Cardiac muscle cell (in vitro differentiated cells and primary cell): ENCODE measurements around the gene MAPK6. TPM values are rescaled to one million over a fixed set of nuclear protein-coding genes. Genes with fewer than 3 reads are reported as not detected.

ENCODE experiments used
- DNase-seq, 2 donors: peaks; one replicate each; pipeline versions ENCODE4 v3.0.0 to v3.0.0-alpha.2; 2010 to 2017; ENCODE audit warnings: low read depth in 1 of 2, low spot score in 1 of 2
- H3K27ac ChIP-seq: fragments of 200-600 bp; sonication (generic); 2 replicates; pipeline ENCODE4 v1.5.1; 2016
- H3K27me3 ChIP-seq: fragments of 200-600 bp; sonication (generic); 2 replicates; pipeline ENCODE4 v1.6.0; 2016; ENCODE audit warnings: control low read depth
- H3K36me3 ChIP-seq: fragments of 200-600 bp; sonication (generic); 2 replicates; pipeline ENCODE4 v1.5.1; 2016; ENCODE audit warnings: control low read depth
- H3K4me1 ChIP-seq: fragments of 200-600 bp; sonication (generic); 2 replicates; pipeline ENCODE4 v1.8.1; 2017; ENCODE audit warnings: low read depth, mild to moderate bottlenecking, mixed run types
- H3K4me3 ChIP-seq: fragments of 200-600 bp; sonication (generic); 2 replicates; pipeline ENCODE4 v1.5.1; 2016; ENCODE audit warnings: mild to moderate bottlenecking
- H3K9me3 ChIP-seq: fragments of 200-600 bp; sonication (generic); 2 replicates; pipeline ENCODE4 v1.5.1; 2017; ENCODE audit warnings: low read depth, mild to moderate bottlenecking, control low read depth
- CTCF ChIP-seq: IDR thresholded peaks from 2 replicates; pipeline ENCODE4 v1.5.1; 2012; ENCODE audit warnings: low read depth, mild to moderate bottlenecking, low read length
- polyA plus RNA-seq: library from polyadenylated mRNA; unstranded; fragments of >200 nt; fragmentation: Nextera tagmentation; extraction: Ambion mirVana; gene quantifications from 2 replicates; pipeline ENCODE4 v1.2.1, GENCODE V29; 2016
- total RNA-seq: library from RNA; depleted of rRNA; stranded (reverse); fragments of >200 nt; gene quantifications from 2 replicates; pipeline ENCODE4 v1.2.3, GENCODE V29; 2016

Gene MAPK6
- total and polyA plus RNA-seq, 2 experiments from 2014 or later = 14.1 to 24.7 TPM

GRCh38 chr15:52113235-52113634 lies 94.2 kb downstream of the MAPK6 start:
- no peaks in the 10 kb centered on the region for H3K36me3 ChIP-seq
- TF ChIP-seq CTCF = no peak
- H3K27me3 ChIP-seq = peaks cover 38% of the 10 kb centered on the region
- H3K4me3 ChIP-seq = no peak overlapping the region
- no peaks in the 10 kb centered on the region for H3K9me3 ChIP-seq
- no peak for DNase-seq
- no peaks in the 10 kb centered on the region for H3K4me1 ChIP-seq
- H3K27ac ChIP-seq = no peak overlapping the region

- H3K36me3 ChIP-seq = no peaks in the 10 kb centered on the region
- no peak overlapping the region for H3K4me3 ChIP-seq
- no peaks in the 10 kb centered on the region for H3K4me1 ChIP-seq
- H3K27me3 ChIP-seq = peaks cover 38% of the 10 kb centered on the region
- H3K9me3 ChIP-seq = no peaks in the 10 kb centered on the region
- no peak for DNase-seq
- no peak for TF ChIP-seq CTCF
- H3K27ac ChIP-seq = no peak overlapping the region
Measured at GRCh38 chr15:52113708-52114107, 94.7 kb downstream of the MAPK6 start.

- peaks cover 38% of the 10 kb centered on the region for H3K27me3 ChIP-seq
- no peak overlapping the region for H3K27ac ChIP-seq
- DNase-seq = no peak
- no peaks in the 10 kb centered on the region for H3K36me3 ChIP-seq
- TF ChIP-seq CTCF = no peak
- H3K4me3 ChIP-seq = no peak overlapping the region
- H3K4me1 ChIP-seq = no peaks in the 10 kb centered on the region
- H3K9me3 ChIP-seq = no peaks in the 10 kb centered on the region
Measured at GRCh38 chr15:52114261-52115055, 95.4 kb downstream of the MAPK6 start.

DNA sequence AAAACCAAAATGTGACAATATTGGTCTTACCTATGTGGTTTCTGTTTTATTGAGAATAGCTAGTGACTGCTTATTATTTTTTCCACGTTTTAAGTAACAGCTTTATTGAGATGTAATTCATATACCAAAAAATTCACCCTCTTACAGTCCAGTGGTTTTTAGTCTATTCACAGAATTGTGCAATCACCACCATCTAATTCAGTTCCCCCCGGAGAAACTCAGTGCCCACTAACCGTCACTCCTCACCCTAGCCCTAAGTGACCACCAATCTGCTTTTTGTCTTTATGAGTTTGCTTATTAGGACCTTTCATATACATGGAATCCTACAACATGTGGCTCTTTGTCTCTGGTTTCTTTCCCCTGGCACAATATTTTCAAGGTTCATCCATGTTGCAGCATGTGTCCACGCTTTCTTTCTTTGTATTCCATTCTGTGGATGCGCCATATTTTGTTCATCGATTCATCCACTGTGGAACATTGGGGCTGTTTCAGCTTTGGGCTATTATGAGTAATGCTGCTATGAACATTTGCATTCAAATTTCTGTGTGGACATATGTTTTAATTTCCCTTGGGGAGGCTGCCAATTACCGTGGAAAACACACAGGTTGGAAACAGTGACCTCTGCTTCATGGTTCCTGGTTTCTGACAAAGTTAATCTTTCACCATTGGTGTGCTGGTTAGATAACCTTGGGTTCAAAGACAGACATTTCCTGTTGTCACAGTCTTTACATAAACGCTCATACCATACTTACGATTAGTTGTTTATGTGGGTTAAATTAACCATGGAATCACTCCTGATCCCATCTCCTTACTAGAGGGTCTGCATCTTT lies 96.8 kb downstream of the MAPK6 start:
- Histone ChIP-seq H3K4me1 (no peaks in the 10 kb centered on the region), H3K36me3 (no peaks in the 10 kb centered on the region), H3K4me3 (no peak overlapping the region), H3K27me3 (peaks cover 29% of the 10 kb centered on the region), H3K27ac (no peak overlapping the region), H3K9me3 (no peaks in the 10 kb centered on the region)
- TF ChIP-seq CTCF = no peak
- DNase-seq = no peak

Other genes with a start within 250 kb of the MAPK6 start
- 6.0 and 6.6 TPM in 2 replicates for gene TMOD3, start 189.6 kb upstream of the MAPK6 start, total RNA-seq
- gene TMOD3, start 189.6 kb upstream of the MAPK6 start, polyA plus RNA-seq = 10.9 and 13.9 TPM in 2 replicates
- 16.9 and 19.1 TPM in 2 replicates for gene LEO1, start 47.4 kb upstream of the MAPK6 start, total RNA-seq
- 19.5 and 26.8 TPM in 2 replicates for gene LEO1, start 47.4 kb upstream of the MAPK6 start, polyA plus RNA-seq
- gene BCL2L10, start 93.6 kb downstream of the MAPK6 start, total RNA-seq = 0.36 TPM in 1 of 2 replicates, not detected in the other
- gene BCL2L10, start 93.6 kb downstream of the MAPK6 start, polyA plus RNA-seq = not detected in 2 replicates
- gene GNB5, start 172.2 kb downstream of the MAPK6 start, total RNA-seq = 38.4 and 50.2 TPM in 2 replicates
- gene GNB5, start 172.2 kb downstream of the MAPK6 start, polyA plus RNA-seq = 31.2 and 36.7 TPM in 2 replicates